GM19099 (cell line): ENCODE data around the gene IL16.

Source experiments
- POLR2A ChIP-seq: IDR thresholded peaks from 3 replicates; pipeline ENCODE4 v1.6.1; 2011; ENCODE audit warnings: low read depth; ENCODE audit not compliant: insufficient read length; ENCODE audit errors: extremely low read depth

The IL16 gene

GRCh38 chr15:81349271-81349670 is 152.6 kb downstream of the IL16 start:
- no peak for TF ChIP-seq POLR2A

GRCh38 chr15:81351651-81352050 is 155.0 kb downstream of the IL16 start:
- no peak for TF ChIP-seq POLR2A

GRCh38 chr15:81356252-81356651 is 159.6 kb downstream of the IL16 start:
- TF ChIP-seq POLR2A: no peak

GRCh38 chr15:81357180-81357686 is 160.6 kb downstream of the IL16 start:
- no peak for TF ChIP-seq POLR2A

- no peak for TF ChIP-seq POLR2A
Measured at GRCh38 chr15:81358248-81358647, 161.6 kb downstream of the IL16 start.

GRCh38 chr15:81360491-81360890 is 163.8 kb downstream of the IL16 start:
- no peak for TF ChIP-seq POLR2A

GRCh38 chr15:81361891-81362290 is 165.2 kb downstream of the IL16 start:
- no peak for TF ChIP-seq POLR2A

GRCh38 chr15:81362790-81363189 is 166.1 kb downstream of the IL16 start:
- no peak for TF ChIP-seq POLR2A

- TF ChIP-seq POLR2A: no peak
Measured at GRCh38 chr15:81363276-81363675, 166.6 kb downstream of the IL16 start.
